GM19193 (cell line): ENCODE data around the gene MACF1.

ENCODE experiments used
- POLR2A ChIP-seq: IDR thresholded peaks from 4 replicates; pipeline ENCODE4 v1.6.1; 2011; ENCODE audit not compliant: insufficient read depth, insufficient read length; ENCODE audit errors: extremely low read depth

Gene MACF1

GRCh38 chr1:39411526-39412478, 207.3 kb downstream of the MACF1 start:
- no peak for TF ChIP-seq POLR2A

GRCh38 chr1:39412892-39413291, 208.4 kb downstream of the MACF1 start:
- no peak for TF ChIP-seq POLR2A

- TF ChIP-seq POLR2A = no peak
Measured at GRCh38 chr1:39413902-39414528, 209.5 kb downstream of the MACF1 start.

- no peak for TF ChIP-seq POLR2A
Measured at GRCh38 chr1:39415553-39415952, 211.1 kb downstream of the MACF1 start.

GRCh38 chr1:39416609-39417008, 212.1 kb downstream of the MACF1 start:
- TF ChIP-seq POLR2A = no peak

- TF ChIP-seq POLR2A = no peak
Measured at GRCh38 chr1:39418236-39418635, 213.7 kb downstream of the MACF1 start.

- no peak for TF ChIP-seq POLR2A
Measured at GRCh38 chr1:39420493-39420892, 216.0 kb downstream of the MACF1 start.

- TF ChIP-seq POLR2A = no peak
Measured at GRCh38 chr1:39422614-39423013, 218.1 kb downstream of the MACF1 start.

GRCh38 chr1:39425151-39425550, 220.7 kb downstream of the MACF1 start:
- TF ChIP-seq POLR2A = no peak

- no peak for TF ChIP-seq POLR2A
Measured at GRCh38 chr1:39425634-39426033, 221.1 kb downstream of the MACF1 start.

- TF ChIP-seq POLR2A = no peak
Measured at GRCh38 chr1:39426346-39426745, 221.9 kb downstream of the MACF1 start.

GRCh38 chr1:39427374-39427773, 222.9 kb downstream of the MACF1 start:
- TF ChIP-seq POLR2A = no peak

GRCh38 chr1:39427912-39428311, 223.4 kb downstream of the MACF1 start:
- TF ChIP-seq POLR2A = no peak

GRCh38 chr1:39431927-39432326, 227.4 kb downstream of the MACF1 start:
- no peak for TF ChIP-seq POLR2A

GRCh38 chr1:39434797-39435395, 230.4 kb downstream of the MACF1 start:
- TF ChIP-seq POLR2A = no peak

- no peak for TF ChIP-seq POLR2A
Measured at GRCh38 chr1:39435597-39435996, 231.1 kb downstream of the MACF1 start.

GRCh38 chr1:39436842-39437241, 232.3 kb downstream of the MACF1 start:
- TF ChIP-seq POLR2A = no peak

- no peak for TF ChIP-seq POLR2A
Measured at GRCh38 chr1:39438042-39438441, 233.5 kb downstream of the MACF1 start.
